SU-DHL-6 (cell line): Measurements from ENCODE around the gene RBM44.

Experiments used
- H2AFZ ChIP-seq: fragments of 200-600 bp; sonication (generic); 2 replicates; pipeline ENCODE4 v1.6.1; 2014; ENCODE audit warnings: low read depth, mild to moderate bottlenecking, moderate library complexity, mixed read lengths, antibody characterized with exemption, low read length; ENCODE audit not compliant: severe bottlenecking
- H3F3A ChIP-seq: fragments of 200-600 bp; shearing (Covaris generic); 2 replicates; pipeline ENCODE4 v1.6.0; 2016; ENCODE audit warnings: antibody characterized with exemption, mild to moderate bottlenecking; ENCODE audit not compliant: insufficient read depth
- H3K27ac ChIP-seq: fragments of 200-600 bp; sonication (generic); 2 replicates; pipeline ENCODE4 v1.5.1; 2016; ENCODE audit warnings: low read depth, mild to moderate bottlenecking, low read length, moderate library complexity, mixed read lengths
- H3K27me3 ChIP-seq: fragments of 200-600 bp; sonication (generic), shearing (Covaris generic); 2 replicates; pipeline ENCODE4 v1.6.0; 2014; ENCODE audit warnings: mild to moderate bottlenecking, low read length
- H3K36me3 ChIP-seq: fragments of 200-600 bp; sonication (generic); 2 replicates; pipeline ENCODE4 v1.6.1; 2014; ENCODE audit warnings: mild to moderate bottlenecking, low read length, mixed read lengths
- H3K4me2 ChIP-seq: fragments of 300-600, 200-600 bp; shearing (Covaris generic), sonication (generic); 2 replicates; pipeline ENCODE4 v1.6.0; 2014; ENCODE audit warnings: low read length, low read depth, mild to moderate bottlenecking; ENCODE audit not compliant: poor library complexity, severe bottlenecking
- H3K4me3 ChIP-seq: fragments of 200-600 bp; sonication (generic); 2 replicates; pipeline ENCODE4 v1.5.1; 2014; ENCODE audit warnings: antibody characterized with exemption, low read length, mild to moderate bottlenecking, mixed read lengths; ENCODE audit not compliant: insufficient read depth, poor library complexity, severe bottlenecking
- H3K79me2 ChIP-seq: fragments of 200-600 bp; sonication (generic); 2 replicates; pipeline ENCODE4 v1.6.1; 2014; ENCODE audit warnings: mild to moderate bottlenecking, low read length, moderate library complexity; ENCODE audit not compliant: insufficient read depth
- H3K9ac ChIP-seq: fragments of 200-600 bp; sonication (generic); 2 replicates; pipeline ENCODE4 v1.7.0; 2014; ENCODE audit warnings: mild to moderate bottlenecking, low read length
- H3K9me2 ChIP-seq: fragments of 200-600 bp; sonication (generic); replicated peaks from 2 replicates; pipeline ENCODE4 v1.6.1; 2014; ENCODE audit warnings: low read length; ENCODE audit not compliant: insufficient read depth
- H3K9me3 ChIP-seq: fragments of 200-600 bp; sonication (generic); 2 replicates; pipeline ENCODE4 v1.6.1; 2014; ENCODE audit warnings: low read length, mixed read lengths; ENCODE audit not compliant: insufficient read depth
- H4K20me1 ChIP-seq: fragments of 200-600 bp; sonication (generic); 2 replicates; pipeline ENCODE4 v1.6.1; 2014; ENCODE audit warnings: low read depth, mild to moderate bottlenecking, antibody characterized with exemption, low read length, moderate library complexity, mixed read lengths
- CTCF ChIP-seq: fragments of 200-600 bp; sonication (generic); IDR thresholded peaks from one replicate; pipeline ENCODE4 v1.5.1; 2017; ENCODE audit warnings: antibody characterized with exemption, mild to moderate bottlenecking, low read length, moderate library complexity; ENCODE audit not compliant: insufficient read depth, poor library complexity, severe bottlenecking
- EZH2phosphoT487 ChIP-seq: fragments of 200-600 bp; sonication (generic), shearing (Covaris generic); conservative IDR thresholded peaks from 2 replicates; pipeline ENCODE4 v1.6.1; 2018; ENCODE audit warnings: mild to moderate bottlenecking, antibody characterized with exemption, low read length, moderate library complexity, mixed read lengths

RBM44 gene

GRCh38 chr2:237752761-237753165 lies 45.8 kb upstream of the RBM44 start:
- Histone ChIP-seq H3K9me3 (no peaks in the 10 kb centered on the region), H3K9me2 (no peaks in the 10 kb centered on the region), H3K27me3 (no peaks in the 10 kb centered on the region), H3K27ac (no peak overlapping the region), H3K36me3 (no peaks in the 10 kb centered on the region), H3K4me3 (no peak overlapping the region), H3K4me2 (no peak overlapping the region), H3F3A (no peaks in the 10 kb centered on the region), H3K79me2 (no peaks in the 10 kb centered on the region), H2AFZ (no peak overlapping the region), H4K20me1 (no peaks in the 10 kb centered on the region), H3K9ac (no peak overlapping the region)
- TF ChIP-seq EZH2phosphoT487 (no peak), CTCF (no peak)

DNA sequence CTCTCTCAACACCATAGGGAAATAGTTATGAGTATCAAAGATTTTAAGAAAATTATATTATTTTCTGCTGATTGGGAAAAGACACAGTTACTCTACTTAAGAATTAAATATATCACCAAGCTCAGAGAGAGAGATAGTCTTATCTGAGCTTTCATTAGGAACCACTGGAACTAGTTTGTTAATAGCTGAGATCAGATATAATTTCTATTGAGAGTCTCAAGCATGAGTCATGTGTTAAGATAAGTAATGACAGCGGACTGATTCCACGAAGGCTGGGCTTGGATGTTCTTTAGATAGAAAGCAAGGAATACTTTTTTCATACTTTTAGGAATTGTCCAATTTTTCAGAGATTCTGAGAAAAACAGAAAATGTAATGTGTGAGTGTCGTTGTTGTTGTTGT lies 44.4 kb upstream of the RBM44 start:
- H3K4me2 ChIP-seq = no peak overlapping the region
- no peaks in the 10 kb centered on the region for H3F3A ChIP-seq
- no peak overlapping the region for H3K27ac ChIP-seq
- H2AFZ ChIP-seq = no peak overlapping the region
- H3K79me2 ChIP-seq = no peaks in the 10 kb centered on the region
- H3K9me2 ChIP-seq = no peaks in the 10 kb centered on the region
- H3K9ac ChIP-seq = no peak overlapping the region
- TF ChIP-seq CTCF (no peak), EZH2phosphoT487 (no peak)
- no peak overlapping the region for H3K4me3 ChIP-seq
- no peaks in the 10 kb centered on the region for H3K36me3 ChIP-seq
- no peaks in the 10 kb centered on the region for H3K9me3 ChIP-seq
- no peaks in the 10 kb centered on the region for H3K27me3 ChIP-seq
- H4K20me1 ChIP-seq = no peaks in the 10 kb centered on the region

DNA sequence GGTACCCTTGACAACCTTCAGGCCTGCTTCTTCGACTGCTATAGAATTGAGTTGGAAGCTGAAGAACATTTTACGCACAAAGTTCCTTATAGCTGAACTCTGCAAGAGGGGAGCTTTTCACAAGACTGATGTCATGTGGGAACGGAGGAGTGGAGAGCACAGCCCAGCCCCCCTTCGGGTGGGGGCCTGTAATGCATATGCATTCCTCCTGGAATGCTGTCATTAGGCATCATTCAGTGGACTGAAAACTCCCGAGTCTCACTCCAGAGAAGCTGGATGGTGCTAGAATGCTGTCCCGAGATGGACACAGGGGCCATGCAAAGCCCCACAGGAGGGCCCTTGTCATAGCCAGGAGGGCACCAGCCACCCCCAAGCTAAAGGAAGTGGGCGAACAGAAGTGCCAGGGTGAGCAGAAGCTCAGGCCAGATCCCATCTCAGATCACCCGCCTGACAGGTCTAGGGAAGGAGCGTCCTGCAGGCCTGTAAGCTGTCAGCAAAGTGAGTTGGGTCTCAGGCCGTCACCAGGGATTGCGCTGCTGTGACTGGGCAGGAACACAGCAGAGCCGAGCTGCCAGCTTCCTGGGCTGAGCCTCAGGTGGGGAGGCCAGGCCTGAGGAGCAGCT lies 43.8 kb upstream of the RBM44 start:
- H3K4me3 ChIP-seq = no peak overlapping the region
- H3K27ac ChIP-seq = no peak overlapping the region
- H3K9me3 ChIP-seq = no peaks in the 10 kb centered on the region
- no peak overlapping the region for H3K9ac ChIP-seq
- H4K20me1 ChIP-seq = no peaks in the 10 kb centered on the region
- no peaks in the 10 kb centered on the region for H3K9me2 ChIP-seq
- H3K36me3 ChIP-seq = no peaks in the 10 kb centered on the region
- no peaks in the 10 kb centered on the region for H3F3A ChIP-seq
- H3K79me2 ChIP-seq = no peaks in the 10 kb centered on the region
- no peak overlapping the region for H3K4me2 ChIP-seq
- TF ChIP-seq CTCF (no peak), EZH2phosphoT487 (no peak)
- no peak overlapping the region for H2AFZ ChIP-seq
- H3K27me3 ChIP-seq = no peaks in the 10 kb centered on the region

DNA sequence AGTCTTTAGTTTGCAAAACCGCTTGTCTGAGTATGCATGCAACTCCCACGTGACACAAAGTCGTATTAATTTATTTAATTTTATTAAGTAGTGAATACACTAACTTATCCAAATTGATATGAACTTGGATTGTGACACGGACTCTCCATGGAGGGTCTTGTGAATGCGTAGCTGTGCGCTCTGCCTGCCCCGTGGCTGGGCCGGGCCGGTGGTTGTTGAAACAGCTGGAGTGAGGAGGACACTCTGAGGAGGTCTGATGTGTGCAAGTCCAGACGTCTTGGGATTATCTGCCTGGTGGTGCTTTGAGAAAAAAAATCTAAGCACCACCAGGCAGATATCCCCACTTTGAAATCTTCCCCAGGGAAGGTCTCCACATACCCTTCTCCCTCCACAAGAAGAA lies 41.0 kb upstream of the RBM44 start:
- Histone ChIP-seq H3K27me3 (no peaks in the 10 kb centered on the region), H2AFZ (no peak overlapping the region), H3K36me3 (no peaks in the 10 kb centered on the region), H3K9ac (no peak overlapping the region), H3K27ac (no peak overlapping the region), H3K79me2 (no peaks in the 10 kb centered on the region), H4K20me1 (no peaks in the 10 kb centered on the region), H3K9me2 (no peaks in the 10 kb centered on the region), H3K4me3 (no peak overlapping the region), H3K4me2 (no peak overlapping the region), H3K9me3 (no peaks in the 10 kb centered on the region), H3F3A (no peaks in the 10 kb centered on the region)
- TF ChIP-seq EZH2phosphoT487 = no peak
